Activated naive CD4-positive, alpha-beta T cell treated with anti-CD3 and anti-CD28 coated beads, Interleukin-2, amount 50 U/mL, for 72 hours (primary cell): ENCODE measurements around the gene SERPINH1. TPM values are rescaled to one million over a fixed set of nuclear protein-coding genes. Genes with fewer than 3 reads are reported as not detected.

Experiments
- ATAC-seq, 2 donors: fragments of 150-1000 bp; cut with Tn5 transposase; 2 replicates each; pipeline ENCODE4 v1.10.0; 2021; ENCODE audit warnings: mild to moderate bottlenecking in 2 of 2, moderate library complexity in 2 of 2
- DNase-seq, 2 donors: peaks; one replicate each; pipeline ENCODE4 v3.0.0; 2021 to 2022; ENCODE audit warnings: low spot score in 2 of 2
- H3K27ac Mint-ChIP-seq, 2 donors: one replicate each; pipeline ENCODE4 v1.8.0; 2022; ENCODE audit warnings: mild to moderate bottlenecking in 2 of 2, mixed read lengths in 2 of 2
- H3K36me3 Mint-ChIP-seq, 2 donors: one replicate each; pipeline ENCODE4 v1.8.0; 2022; ENCODE audit warnings: mixed read lengths in 2 of 2
- H3K9me3 Mint-ChIP-seq, 2 donors: one replicate each; pipeline ENCODE4 v1.8.0; 2022; ENCODE audit warnings: mixed read lengths in 2 of 2
- total RNA-seq, 2 donors: library from RNA; stranded (reverse); gene quantifications; one replicate each; pipeline ENCODE4 v1.2.3, GENCODE V29; 2022

Gene SERPINH1
- total RNA-seq, 2 donors from 2014 or later: 8.2 to 24.5 TPM

DNA sequence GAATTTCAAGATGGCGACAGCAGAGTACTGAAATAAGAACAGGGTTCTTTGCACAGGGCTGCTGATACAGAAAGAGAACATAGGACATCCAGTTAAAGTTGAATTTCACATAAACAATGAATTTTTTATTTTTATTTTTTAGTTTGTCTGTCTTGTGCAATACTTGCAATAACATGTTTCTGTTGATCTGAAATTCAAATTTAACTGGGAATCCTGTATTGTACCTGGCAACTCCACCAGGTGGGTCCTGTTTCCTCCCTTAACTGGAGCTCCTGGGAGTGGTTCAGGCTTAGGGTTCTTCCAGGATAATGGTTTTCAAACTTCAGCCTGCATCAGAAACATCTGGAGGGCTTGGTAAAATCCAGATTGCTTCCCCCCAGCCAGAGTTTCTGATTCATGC, 14.9 kb upstream of the SERPINH1 start:
- H3K36me3 Mint-ChIP-seq: no peaks in the 10 kb centered on the region
- peak overlapping the region in 1 of 2 donors; percentile 40 for H3K27ac Mint-ChIP-seq
- no peak for DNase-seq
- no peak for ATAC-seq
- no peaks in the 10 kb centered on the region for H3K9me3 Mint-ChIP-seq

DNA sequence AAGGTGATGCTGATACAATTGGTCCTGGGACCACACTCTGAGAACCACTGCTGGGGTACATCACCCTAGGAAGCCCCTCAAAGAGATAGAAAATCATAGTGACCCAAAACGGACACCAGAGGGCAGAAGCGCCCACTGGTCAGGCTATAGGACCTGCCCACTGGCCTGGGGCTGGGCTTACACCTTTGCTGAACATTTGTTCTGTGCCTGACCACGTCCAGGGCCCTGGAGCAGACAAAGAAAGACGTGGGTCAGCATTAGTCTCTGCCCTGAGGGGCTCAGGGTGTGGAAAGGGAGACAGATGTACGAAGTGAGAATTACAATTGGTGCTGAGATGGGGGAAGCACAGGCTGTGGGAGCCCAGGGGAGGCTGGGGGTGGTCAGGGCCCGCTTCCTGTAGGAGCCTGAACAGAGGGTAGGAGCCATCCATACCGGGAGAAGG, 14.4 kb upstream of the SERPINH1 start:
- Mint-ChIP-seq H3K27ac (peak overlapping the region; percentile 40 to 60), H3K36me3 (no peaks in the 10 kb centered on the region), H3K9me3 (no peaks in the 10 kb centered on the region)
- peak; percentile 54 to 85 for ATAC-seq
- peak in 1 of 2 donors; percentile 46 for DNase-seq

DNA sequence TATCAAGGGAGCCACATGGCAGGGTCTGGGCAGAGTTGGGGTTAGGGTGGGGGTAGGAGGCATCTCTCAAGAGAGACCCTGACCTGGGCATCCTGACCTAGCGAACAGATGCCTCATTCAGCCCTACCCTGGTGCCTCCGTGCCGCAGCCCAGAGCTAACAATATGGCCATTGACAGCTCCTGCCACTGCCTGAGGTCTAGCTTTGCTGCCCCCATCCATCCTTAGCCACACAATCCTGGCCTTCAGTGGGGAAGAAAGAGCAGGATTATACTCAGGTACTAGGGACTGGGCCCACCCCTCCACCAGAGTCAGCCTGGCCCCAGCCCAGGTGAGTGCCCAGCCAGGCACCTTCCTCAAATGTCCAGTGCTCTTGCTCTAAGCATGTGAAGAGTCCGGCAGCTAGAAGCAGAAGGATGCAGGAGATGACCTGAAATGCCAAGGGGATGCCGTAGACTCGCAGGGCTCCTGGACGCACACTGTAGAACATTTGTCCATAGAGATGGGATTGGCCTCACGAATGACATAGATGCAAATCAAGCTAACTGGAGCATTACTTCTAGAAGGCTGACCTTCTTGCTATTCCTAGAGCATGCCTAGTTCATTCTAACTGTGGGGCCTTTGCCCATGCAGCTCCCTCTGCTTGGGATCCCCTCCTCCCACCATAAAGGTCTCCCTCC, 13.3 kb upstream of the SERPINH1 start:
- Mint-ChIP-seq H3K9me3 (no peaks in the 10 kb centered on the region), H3K27ac (no peak overlapping the region), H3K36me3 (no peaks in the 10 kb centered on the region)
- no peak for DNase-seq
- no peak for ATAC-seq

DNA sequence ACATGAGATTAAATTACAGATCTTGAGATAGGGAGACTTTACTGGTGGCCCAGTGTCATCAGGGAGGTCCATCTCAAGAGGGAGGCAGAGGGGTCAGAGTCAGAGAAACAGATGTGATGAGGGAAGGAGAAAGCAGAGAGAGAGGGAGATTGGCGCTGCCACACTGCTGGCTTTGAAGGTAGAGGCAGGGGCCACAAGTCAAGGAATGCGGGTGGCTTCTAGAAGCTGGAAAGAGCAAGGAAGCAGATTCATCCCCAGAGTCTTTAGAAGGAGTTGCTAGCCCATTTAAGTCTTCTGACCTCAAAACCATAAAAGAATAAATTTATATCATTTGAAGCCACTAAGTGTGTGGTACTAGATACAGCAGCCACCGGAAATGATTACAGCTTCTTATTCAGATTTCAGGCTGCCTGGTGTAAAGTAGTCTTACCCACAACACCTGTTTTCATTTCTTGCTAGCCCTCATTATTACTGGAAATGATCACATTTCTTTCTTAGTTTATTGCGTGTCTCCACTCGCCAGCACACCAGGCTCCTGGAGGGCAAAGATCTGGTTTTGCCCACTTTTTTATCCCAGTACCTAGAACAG, 12.6 kb upstream of the SERPINH1 start:
- Mint-ChIP-seq H3K9me3 (no peaks in the 10 kb centered on the region), H3K27ac (peak overlapping the region in 1 of 2 donors; percentile 89), H3K36me3 (no peaks in the 10 kb centered on the region)
- DNase-seq: no peak
- peak; percentile 49 to 84 for ATAC-seq

DNA sequence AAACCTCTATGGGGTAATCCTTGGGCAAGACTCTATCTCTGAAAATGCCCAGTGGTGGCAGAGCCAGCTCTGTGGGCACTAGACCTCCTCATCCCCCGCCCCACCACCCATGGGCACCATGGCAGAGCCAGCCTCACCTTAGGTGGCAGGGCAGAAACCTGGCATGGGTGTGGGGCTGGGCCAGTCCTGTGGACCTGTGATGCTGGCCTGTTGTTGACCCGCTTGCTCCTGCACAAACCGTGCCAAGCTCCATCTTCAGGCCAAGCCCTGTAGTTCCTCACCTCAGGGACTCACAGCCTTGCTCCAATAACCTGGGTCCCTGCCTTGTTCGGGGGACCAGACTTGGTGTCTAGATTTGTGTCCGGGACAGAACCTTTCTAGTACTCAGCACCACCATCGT, 8.9 kb upstream of the SERPINH1 start:
- DNase-seq (no peak), ATAC-seq (no peak)
- Mint-ChIP-seq H3K27ac (no peak overlapping the region), H3K9me3 (no peaks in the 10 kb centered on the region), H3K36me3 (no peaks in the 10 kb centered on the region)

DNA sequence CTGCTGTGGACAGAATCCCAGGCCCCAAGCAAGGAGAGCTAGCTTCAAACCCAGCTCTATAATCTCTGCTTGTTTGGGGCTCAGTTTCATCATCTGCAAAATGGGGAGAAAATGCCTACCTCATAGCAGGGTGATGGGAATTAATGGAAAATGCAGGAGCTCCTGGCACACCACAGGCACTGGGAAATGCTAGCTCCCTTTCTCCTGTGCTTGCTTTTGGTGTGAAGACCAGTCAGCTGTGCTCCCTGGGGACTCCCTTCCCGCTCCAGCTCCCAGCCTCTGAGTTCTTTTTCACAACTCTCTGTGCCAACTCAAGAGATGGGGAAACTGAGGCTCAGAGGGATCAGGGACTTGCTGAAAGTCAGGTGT, 8.2 kb upstream of the SERPINH1 start:
- ATAC-seq (no peak), DNase-seq (no peak)
- Mint-ChIP-seq H3K36me3 (no peaks in the 10 kb centered on the region), H3K9me3 (no peaks in the 10 kb centered on the region), H3K27ac (no peak overlapping the region)

DNA sequence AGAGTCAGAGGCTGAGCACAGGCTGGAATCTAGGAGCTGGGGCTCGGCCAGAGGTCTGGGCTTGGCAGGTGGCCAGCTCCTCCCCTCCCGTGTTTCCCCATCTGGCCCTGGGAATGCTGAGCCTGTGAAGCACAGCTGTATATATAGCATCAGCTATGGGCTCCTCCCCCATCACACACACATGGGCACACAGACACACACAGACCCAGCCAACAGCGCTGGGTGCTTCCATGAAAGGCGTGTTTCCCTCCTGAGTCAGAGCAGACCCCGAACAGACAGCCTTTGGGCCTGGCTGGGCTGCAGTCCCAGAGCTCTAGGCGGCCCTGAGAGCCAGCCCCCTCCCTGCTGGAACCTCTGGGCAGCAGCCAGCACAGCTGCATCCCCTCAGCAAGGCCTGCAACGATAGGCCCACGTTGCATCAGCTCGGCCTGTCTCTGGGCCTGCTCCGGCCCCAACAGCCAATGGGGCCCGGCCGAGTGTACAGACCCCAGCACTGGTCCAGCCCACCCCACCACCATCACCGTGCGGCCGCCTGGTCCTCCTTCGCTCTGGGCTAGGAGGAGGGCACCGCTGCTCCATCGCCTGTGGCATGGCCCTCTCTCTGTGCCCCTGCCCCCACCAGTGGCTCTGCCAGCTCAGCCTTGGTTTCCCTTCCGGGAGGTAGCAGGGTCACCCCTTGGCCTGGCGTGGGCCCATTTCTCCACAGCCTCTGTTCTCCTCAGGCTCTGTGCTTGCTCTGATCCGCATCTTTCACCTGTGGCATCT, 7.6 kb upstream of the SERPINH1 start:
- H3K27ac Mint-ChIP-seq: peak overlapping the region in 1 of 2 donors; percentile 47
- DNase-seq (no peak), ATAC-seq (no peak)
- no peaks in the 10 kb centered on the region for H3K36me3 Mint-ChIP-seq
- H3K9me3 Mint-ChIP-seq: no peaks in the 10 kb centered on the region

DNA sequence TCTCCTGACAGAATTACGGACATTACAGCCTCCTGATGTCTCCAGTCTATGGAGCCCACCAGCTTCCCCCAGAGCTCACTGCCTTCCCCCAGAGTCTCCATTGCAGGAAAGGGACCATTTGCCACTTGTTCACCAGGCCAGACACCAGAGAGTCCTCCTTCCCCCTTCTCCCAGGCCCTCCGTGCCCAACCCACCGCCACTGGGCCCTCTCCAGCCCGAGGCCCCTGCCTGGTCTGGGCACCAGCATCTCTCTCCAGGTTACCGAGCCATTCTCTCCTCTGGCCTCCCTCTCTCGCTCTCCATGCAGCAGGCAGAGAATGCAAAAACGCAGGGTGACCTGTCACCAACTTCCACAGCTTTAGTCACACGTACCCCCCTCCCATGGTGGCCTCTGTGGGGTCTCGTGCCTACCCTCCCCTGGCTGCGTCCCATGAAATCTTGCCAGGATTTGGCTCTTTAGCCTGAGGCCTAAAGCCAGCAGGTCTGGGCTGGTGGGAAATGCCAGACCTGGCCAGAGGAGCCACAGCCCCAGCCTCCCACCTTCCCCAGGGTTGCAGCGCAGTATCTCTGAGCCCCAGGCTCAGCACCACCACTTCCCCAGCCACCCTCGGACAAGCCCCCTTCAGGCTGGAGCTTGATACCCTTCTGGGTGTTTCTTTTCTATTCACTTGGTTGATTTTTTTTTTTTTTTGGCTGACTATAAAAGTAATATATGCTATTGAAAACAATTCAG, 6.8 kb upstream of the SERPINH1 start:
- DNase-seq (no peak), ATAC-seq (no peak)
- Mint-ChIP-seq H3K27ac (peak overlapping the region in 1 of 2 donors; percentile 47), H3K36me3 (no peaks in the 10 kb centered on the region), H3K9me3 (no peaks in the 10 kb centered on the region)

DNA sequence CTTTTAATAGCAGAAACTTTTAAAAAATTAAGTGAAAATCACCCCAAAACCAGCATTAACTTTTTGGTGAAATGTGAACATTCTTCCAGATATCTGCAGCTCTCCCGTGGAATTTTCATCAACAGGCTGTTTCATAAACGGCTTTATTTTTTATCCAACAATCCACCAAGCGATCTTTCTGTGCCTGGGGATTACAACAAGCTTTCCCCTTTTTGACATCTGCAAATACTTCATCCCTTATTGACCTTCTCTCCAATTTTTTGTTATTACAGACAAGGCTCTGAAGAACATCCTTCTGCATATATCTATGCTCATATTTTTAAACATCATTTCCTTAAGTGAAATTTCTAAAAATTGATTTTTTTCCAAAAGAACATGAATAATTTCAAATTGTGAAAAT, 5.8 kb upstream of the SERPINH1 start:
- ATAC-seq (no peak), DNase-seq (no peak)
- Mint-ChIP-seq H3K27ac (no peak overlapping the region), H3K36me3 (no peaks in the 10 kb centered on the region), H3K9me3 (no peaks in the 10 kb centered on the region)

DNA sequence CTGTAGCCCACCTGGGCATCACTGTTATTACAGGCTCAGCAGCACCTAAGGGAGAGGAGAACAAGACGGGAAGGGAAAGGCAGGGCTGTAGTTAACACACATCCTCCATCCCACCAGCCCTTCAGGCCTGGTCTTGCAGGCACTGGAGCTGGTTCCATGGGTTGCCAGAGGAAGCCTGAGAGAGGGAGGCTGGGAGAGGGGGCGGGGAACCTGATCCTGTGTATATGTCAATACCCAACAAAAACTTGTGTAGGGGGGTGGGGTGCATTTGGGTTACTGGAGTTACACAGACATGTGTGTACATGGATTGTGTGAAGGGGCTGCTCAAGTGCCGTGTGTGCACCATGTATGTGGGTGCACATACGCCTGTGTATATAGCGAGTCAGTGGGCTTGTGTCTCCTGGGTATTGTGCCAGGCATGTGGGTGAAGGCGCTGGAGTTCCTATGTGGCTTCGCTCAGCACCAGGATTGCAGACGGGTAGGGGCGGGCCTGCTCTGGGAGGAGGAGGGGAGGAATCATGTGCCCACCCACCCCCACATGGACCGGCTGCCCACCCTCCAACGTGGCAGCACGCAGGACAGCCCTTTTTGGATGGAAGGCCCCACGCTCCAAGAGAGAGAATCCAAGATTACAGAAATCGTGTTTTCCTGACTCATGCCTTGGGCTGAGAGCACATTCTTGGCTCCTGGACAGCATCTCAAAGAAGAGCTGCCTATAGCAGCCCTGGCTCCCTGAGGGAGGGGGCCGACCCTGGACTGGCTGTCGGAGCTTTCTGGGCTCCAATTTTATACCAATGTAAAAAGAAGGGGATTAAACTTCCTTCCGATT, 4.2 kb upstream of the SERPINH1 start:
- Mint-ChIP-seq H3K9me3 (no peaks in the 10 kb centered on the region), H3K36me3 (peaks cover 0 to 6% of the 10 kb centered on the region in 2 donors), H3K27ac (no peak overlapping the region)
- DNase-seq: no peak
- ATAC-seq: no peak

DNA sequence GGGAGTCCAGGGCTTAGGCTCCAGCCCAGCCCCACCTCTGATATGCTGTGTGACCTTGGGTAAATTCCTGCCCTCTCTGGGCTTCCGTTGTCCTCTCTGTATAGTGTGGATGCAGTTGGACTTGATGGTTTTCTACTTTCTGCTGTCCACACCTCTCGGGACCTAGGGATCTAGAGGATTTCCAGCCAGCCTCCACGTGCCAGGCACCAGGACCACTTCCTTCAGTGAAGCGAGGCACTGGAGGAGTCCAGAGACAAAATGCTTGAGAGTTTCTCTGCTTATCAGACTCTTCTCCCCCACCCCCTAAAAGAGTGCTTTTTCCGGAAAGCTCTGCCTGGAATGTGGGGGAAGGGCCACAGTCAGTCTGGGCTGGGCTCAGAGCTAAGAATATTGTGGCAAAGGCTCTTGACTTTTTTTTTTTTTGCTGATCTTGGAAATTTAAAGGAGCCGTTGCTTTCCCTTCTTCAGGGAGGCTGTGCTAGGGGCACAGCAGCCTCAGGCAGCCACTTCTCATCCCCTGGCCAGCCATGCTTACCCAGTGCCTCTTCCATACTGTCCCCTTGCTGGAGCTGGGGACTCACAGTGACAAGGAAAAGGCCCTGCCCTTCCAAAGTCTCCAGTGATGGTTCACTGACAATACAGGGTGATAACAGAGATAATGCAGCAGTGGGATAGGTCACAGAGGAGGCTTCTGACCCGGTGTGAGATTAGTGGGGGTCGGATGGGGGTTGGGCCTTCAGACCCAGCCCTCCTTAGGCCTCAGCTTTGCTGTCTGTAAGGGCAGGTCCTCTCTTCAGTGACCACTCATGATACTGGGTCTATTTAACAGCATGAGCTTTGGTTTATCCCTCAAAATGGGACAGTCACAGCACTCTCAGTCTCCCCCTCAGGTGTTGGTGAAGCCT, 2.9 kb upstream of the SERPINH1 start:
- DNase-seq (no peak), ATAC-seq (no peak)
- Mint-ChIP-seq H3K36me3 (peaks cover 0 to 8% of the 10 kb centered on the region in 2 donors), H3K27ac (peak overlapping the region; percentile 25 to 29), H3K9me3 (no peaks in the 10 kb centered on the region)

DNA sequence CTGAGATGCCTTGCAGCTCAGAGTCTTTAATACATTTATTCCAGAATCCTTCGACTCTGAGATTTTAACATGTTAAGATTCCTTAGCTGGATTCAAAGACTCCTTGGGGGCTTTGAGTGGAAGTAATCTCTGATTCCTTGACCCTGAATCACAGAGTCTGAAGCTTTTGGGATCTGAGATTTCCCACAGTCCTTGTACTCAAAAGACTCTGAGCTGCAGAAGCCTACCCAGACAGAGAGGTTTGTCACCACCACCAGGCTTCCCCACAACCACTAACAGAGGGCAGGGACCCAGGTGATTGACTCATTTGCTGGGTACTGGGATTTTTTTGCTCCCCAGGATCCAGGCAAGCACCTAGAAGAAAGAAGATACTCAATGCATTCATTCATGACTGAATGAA, 1.4 kb upstream of the SERPINH1 start:
- Mint-ChIP-seq H3K9me3 (no peaks in the 10 kb centered on the region), H3K27ac (peak overlapping the region in 1 of 2 donors; percentile 93), H3K36me3 (peaks cover 0 to 8% of the 10 kb centered on the region in 2 donors)
- ATAC-seq (no peak), DNase-seq (no peak)

DNA sequence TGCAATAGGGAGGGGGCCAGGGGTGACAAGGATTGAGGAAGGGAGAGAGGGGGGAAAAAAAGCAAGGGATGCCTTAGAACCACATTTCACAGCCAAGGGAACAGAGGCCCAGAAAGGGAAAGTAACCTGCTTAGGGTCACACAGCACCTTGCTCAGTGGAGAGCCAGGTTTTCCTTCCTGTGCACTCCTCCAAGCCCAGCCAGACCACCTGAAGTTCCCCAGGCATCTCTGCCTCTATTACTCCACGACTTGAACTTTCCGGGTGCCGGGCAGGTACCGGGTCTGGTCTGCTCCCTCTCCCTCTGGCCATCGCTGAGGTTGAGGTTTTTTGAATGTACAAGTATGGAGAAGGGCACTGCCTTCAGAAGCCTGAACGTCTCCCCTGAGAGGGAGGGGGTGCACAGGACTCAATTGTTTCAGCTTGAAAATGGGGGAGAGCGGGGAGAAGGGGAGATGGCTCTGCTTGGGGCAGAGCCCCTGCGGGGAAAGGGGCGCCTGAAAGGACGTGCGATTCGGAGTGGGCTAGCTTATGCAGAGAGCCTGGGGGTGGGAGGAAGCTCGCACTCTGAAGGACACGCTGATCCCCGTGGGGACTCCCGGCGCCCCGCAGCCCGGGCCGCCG, 516 bp upstream of the SERPINH1 start:
- Mint-ChIP-seq H3K9me3 (no peaks in the 10 kb centered on the region), H3K36me3 (peaks cover 0 to 8% of the 10 kb centered on the region in 2 donors), H3K27ac (peak overlapping the region; percentile 93 to 95)
- ATAC-seq (peak; percentile 18 to 35), DNase-seq (no peak)

DNA sequence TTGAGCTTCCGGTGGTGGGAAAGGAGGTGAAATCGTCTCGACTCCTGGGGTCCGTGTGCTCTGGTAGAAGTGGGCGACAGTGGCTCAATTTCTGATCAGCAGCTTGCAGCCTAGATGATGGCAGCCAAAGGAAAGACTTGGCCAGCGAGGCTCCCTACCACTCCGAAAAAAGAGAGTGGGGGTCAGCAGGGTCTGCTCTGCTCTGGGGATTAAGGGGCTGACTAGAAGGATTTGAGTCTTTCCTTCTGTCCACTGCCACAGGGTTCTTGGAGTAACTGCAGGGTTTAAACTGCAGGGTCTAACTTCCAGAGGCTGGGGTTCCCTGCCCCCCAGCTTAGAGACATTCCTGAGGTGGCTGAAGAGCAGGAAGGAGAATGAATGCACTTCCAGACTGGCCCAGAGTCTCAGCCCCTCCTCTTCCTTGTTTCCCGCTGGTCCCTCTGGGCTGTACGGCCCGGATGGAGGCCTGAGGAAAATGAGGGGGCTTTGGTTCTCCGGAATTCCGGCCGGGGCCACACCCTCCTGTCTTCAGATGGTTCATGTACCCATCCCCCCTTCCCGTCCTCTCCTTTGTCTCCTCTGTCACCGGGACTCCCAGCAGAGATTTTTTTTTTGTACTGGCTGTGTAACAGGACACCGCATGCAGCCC, 907 bp downstream of the SERPINH1 start:
- no peak for ATAC-seq
- peaks cover 0 to 8% of the 10 kb centered on the region in 2 donors for H3K36me3 Mint-ChIP-seq
- peak overlapping the region; percentile 93 to 99 for H3K27ac Mint-ChIP-seq
- DNase-seq: no peak
- no peaks in the 10 kb centered on the region for H3K9me3 Mint-ChIP-seq
